COLO829 (cell line): ENCODE measurements around the gene FBXO24.
A peak's percentile ranks its signal among the peaks of the same experiment; 100 is the strongest.

Source experiments
- DNase-seq: peaks from one replicate; pipeline ENCODE4 v3.0.0; 2012; ENCODE audit warnings: low spot score

The FBXO24 gene

GRCh38 chr7:100574362-100575205, 11.5 kb upstream of the FBXO24 start:
- DNase-seq: no peak

- no peak for DNase-seq
Observed at GRCh38 chr7:100575206-100575631, 10.9 kb upstream of the FBXO24 start.

GRCh38 chr7:100575746-100576383, 10.3 kb upstream of the FBXO24 start:
- no peak for DNase-seq

- DNase-seq: no peak
Observed at GRCh38 chr7:100576384-100576993, 9.6 kb upstream of the FBXO24 start.

GRCh38 chr7:100577103-100577502, 9.0 kb upstream of the FBXO24 start:
- no peak for DNase-seq

GRCh38 chr7:100577507-100577906, 8.6 kb upstream of the FBXO24 start:
- DNase-seq: no peak

- no peak for DNase-seq
Observed at GRCh38 chr7:100578246-100579183, 7.6 kb upstream of the FBXO24 start.

- no peak for DNase-seq
Observed at GRCh38 chr7:100580466-100581283, 5.5 kb upstream of the FBXO24 start.

GRCh38 chr7:100582041-100582579, 4.0 kb upstream of the FBXO24 start:
- no peak for DNase-seq

GRCh38 chr7:100582650-100583049, 3.5 kb upstream of the FBXO24 start:
- DNase-seq: no peak

- peak; percentile 88 for DNase-seq
Observed at GRCh38 chr7:100583132-100584053, 2.7 kb upstream of the FBXO24 start.

- DNase-seq: no peak
Observed at GRCh38 chr7:100584054-100584682, 2.0 kb upstream of the FBXO24 start.

- peak; percentile 45 for DNase-seq
Observed at GRCh38 chr7:100584683-100585510, 1.2 kb upstream of the FBXO24 start.

- DNase-seq: no peak
Observed at GRCh38 chr7:100585511-100586265, 440 bp upstream of the FBXO24 start, which contains the start of gene LRCH4. Gene LRCH4 (minus strand): TSS chr7:100586129. CDS start chr7:100586100, 29 bp downstream.

GRCh38 chr7:100588438-100588837, 2.3 kb downstream of the FBXO24 start:
- DNase-seq: no peak

- DNase-seq: no peak
Observed at GRCh38 chr7:100589341-100589947, 3.3 kb downstream of the FBXO24 start.
